LNCAP (cell line): ENCODE data around the gene PHLDB2.
A peak's percentile ranks its signal among the peaks of the same experiment; 100 is the strongest.

Experiments
- TF ChIP-seq, protein P1 (sequence below): fragments of 450-650 bp; IDR thresholded peaks from 2 replicates; pipeline ENCODE4 v1.5.1; 2017; ENCODE audit warnings: mild to moderate bottlenecking

The PHLDB2 gene

DNA sequence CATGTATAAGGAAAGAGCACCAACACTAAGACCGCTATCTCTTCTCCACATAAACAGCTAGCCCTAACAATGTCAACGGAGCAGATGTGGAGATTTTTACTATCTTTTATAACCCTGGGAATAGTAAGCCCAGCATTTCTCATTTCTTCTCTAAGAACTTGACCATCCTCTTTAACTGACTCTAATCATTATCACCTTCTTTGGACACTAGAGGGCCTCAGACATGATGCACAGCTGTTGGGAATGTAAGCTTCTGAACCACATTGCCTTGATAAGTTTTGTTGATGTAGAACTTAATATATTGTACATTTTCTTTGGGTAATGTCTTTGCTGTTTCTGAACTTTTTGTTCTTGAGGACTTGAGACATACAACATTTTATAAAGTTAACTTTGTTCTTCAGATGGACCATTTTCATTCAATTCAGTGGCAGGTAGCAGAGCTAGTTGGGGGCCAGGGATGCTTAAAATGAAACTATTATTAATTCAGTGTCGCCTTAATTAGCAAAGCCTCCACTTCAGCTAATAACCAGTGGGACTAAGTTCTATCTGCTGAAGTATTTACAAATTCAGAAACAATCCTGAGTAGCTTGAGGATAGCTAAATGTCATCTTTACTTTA lies 130.1 kb downstream of the PHLDB2 start:
- TF ChIP-seq, protein P1, sequence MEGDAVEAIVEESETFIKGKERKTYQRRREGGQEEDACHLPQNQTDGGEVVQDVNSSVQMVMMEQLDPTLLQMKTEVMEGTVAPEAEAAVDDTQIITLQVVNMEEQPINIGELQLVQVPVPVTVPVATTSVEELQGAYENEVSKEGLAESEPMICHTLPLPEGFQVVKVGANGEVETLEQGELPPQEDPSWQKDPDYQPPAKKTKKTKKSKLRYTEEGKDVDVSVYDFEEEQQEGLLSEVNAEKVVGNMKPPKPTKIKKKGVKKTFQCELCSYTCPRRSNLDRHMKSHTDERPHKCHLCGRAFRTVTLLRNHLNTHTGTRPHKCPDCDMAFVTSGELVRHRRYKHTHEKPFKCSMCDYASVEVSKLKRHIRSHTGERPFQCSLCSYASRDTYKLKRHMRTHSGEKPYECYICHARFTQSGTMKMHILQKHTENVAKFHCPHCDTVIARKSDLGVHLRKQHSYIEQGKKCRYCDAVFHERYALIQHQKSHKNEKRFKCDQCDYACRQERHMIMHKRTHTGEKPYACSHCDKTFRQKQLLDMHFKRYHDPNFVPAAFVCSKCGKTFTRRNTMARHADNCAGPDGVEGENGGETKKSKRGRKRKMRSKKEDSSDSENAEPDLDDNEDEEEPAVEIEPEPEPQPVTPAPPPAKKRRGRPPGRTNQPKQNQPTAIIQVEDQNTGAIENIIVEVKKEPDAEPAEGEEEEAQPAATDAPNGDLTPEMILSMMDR = peak; percentile 82

DNA sequence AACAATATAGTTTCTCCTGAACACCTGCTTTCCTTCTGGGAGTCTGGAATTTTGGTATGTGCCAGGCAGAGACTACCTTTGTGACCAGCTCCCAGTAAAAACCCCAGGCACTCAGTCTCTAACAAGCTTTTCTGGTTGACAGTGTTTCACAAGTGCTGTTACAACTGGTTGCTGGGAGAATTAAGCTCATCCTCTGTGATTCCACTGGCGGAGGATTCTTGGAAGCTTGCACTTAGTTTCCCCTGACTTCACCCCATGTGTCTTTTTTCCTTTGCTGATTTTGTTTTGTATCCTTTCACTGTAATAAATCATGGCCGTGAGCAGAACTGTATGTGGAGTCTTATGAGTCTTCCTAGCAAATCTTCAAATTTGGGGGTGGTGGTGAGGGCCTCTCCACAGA lies 134.0 kb downstream of the PHLDB2 start:
- TF ChIP-seq, protein P1 = no peak

DNA sequence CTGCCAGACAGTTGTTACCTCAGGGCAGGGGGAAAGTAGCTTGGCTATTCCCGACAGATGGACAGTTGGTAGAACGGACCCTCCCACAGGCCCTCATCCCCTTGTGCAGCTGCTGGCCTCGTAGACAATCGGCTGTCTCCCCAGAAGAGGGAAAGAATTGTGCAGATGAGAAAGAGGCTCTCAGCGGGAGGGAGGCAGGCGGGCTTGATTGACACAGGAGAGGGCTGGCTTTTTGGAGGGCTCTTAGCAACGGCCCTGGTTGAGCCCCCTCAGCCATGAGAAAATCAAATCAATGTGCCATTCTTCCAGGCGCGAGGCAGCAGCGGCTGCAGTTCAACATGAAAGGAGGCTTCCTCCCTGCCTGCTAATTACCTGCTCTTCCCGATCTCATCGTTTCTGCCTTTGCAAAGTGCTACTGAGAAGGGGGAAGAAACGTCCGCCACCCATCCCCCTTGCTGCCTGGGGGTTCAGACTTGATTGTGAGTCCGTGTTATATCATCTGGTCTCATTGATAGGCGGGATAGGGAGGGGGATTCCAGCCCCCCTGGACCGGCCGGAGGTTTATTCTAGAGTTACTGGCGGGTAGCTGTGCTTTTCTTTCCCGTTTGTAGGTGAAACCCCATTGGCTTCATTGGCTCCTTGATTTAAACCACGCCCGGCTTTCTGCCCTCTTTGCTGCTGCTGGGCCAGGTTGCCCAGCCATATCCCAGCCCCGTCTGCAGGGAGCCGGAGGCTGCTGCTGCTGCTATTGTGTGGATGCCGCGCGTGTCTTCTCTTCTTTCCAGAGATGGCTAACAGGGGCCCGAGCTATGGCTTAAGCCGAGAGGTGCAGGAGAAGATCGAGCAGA lies 139.8 kb downstream of the PHLDB2 start, which contains the start of gene TAGLN3:
TAGLN3 (plus strand) TSS at position 287 of the 848 bp plus-strand sequence; CDS start at position 788, 501 bp downstream.
- TF ChIP-seq, protein P1 = no peak

DNA sequence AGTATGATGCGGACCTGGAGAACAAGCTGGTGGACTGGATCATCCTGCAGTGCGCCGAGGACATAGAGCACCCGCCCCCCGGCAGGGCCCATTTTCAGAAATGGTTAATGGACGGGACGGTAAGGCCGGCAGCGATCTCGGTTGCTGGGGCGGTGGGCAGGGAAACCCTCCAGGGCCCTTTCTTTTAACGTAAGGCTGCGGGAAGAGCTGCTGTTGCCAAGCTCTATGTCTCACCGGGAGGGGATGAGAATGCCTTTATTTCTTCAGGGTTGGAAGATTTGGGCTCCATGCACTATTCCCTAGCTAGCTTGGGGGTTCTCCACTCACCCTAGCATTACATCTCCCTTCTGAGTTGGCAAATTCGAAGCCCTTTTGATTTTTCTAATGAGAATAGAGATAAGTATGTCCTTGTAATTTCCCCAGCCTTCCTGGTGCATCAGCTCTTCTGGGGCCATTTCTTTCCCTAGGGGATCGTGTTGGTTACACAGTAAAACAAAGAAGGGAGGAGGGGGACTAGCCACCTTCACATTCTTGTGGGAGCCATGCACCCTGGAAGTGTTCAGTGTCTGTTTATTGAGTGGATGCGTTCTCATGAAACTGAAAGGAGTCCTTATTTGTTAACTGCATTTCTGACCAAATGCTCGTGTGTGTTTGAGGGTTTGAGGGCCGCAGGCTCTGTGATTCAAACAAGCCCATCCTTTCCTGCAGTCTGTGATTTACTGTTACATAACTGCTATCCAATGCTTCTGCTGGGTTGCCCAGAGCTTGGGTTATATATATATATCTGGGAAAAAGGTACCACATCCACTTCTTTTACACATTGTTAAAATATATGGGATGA lies 140.6 kb downstream of the PHLDB2 start:
- TF ChIP-seq, protein P1 = no peak

DNA sequence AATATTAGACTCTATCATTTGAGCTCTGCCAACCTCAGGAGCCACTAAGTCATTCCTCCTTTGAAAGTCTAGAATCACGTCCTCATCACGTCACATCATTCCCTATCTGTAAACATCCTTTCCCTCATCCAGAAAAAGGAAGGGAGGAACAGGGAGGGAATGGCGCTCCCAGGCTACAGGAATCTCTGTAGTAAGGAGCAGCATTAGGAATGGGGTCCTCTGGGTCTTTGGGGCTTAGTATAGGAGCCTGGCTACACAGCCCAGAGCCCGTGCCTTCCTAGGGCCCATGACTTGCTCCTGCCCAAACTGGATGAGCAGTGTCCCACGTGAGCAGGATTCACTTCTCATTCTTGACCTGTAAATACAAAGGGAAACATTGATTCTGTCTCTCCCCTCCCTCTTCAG lies 141.3 kb downstream of the PHLDB2 start:
- TF ChIP-seq, protein P1 = no peak

DNA sequence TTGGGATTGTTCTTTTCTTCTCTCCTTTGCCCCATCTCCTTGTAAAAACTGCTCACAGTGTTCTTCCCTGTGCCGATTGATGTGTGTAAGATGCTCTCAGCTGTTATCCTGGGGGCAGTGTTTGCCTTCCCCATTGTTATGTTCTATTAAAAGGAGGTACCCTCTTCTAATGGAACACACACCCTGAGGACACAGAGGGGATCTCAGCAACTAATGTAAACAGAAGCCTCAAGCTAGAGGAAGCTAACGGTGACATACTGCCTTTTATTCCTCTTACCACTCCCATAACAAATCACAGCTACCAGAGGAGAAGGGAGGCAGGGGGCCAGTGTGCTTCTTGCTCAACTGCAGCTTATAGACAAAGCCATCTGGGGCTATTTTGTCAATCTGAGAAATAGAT lies 141.9 kb downstream of the PHLDB2 start:
- TF ChIP-seq, protein P1 = no peak

DNA sequence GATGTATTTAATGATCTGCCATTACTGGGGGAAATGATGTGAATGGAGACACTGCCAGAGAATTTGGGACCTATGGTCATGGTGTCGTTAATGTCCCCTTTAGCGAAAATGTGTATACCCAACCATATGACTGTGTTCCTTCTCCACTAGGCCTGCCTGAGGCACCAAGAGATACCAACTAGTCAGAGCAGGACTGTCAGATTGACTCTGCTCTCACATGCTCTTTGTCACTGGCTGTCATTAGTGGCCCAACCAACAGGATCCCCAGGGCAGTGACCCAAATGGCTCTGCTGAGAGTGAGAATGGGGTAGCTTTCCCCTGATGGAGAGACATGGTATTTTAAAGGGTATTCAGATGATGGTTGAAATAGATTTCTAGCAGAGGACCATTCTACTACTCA lies 142.5 kb downstream of the PHLDB2 start:
- TF ChIP-seq, protein P1 = no peak
